Measurements from ENCODE around the gene TAOK1. TPM values are rescaled to one million over a fixed set of nuclear protein-coding genes. Genes with fewer than 3 reads are reported as not detected.

TAOK1 gene
- total and polyA plus RNA-seq, 2 of the 13 experiments (the other 11 are each of a cell fraction or from before 2014, with no cell fraction given), result 14.1 to 23.0 TPM

- no peak for TF ChIP-seq SALL2 (CRISPR knock-in tag; IDR thresholded peaks at IDR 0.05)
- TF ChIP-seq FOSL2 (CRISPR knock-in tag; IDR thresholded peaks at IDR 0.05), result no peak
- TF ChIP-seq ZNF335 (CRISPR knock-in tag; IDR thresholded peaks at IDR 0.05), result no peak
- no peak for TF ChIP-seq TSC22D2 (CRISPR knock-in tag; IDR thresholded peaks at IDR 0.05; ENCODE audit: borderline replicate concordance)
Observed at GRCh38 chr17:29458066-29458465, 67.9 kb downstream of the TAOK1 start (continued).

- H3K27me3 ChIP-seq (ENCODE audit: control insufficient read depth in 1 of 2, insufficient read depth in 2 of 2, low read length in 2 of 2), result no peaks in the 10 kb centered on the region
- POLR2A ChIA-PET, result no interaction called here
- BruUV-seq (replicated peaks), result TSS peak; percentile 18
- H3K9ac ChIP-seq (ENCODE audit: insufficient read depth, low read depth, low read length), result no peak overlapping the region
- no peak for DNase-seq (ENCODE audit: low spot score)
- intact Hi-C loops (cut with micrococcal nuclease; ENCODE audit: unreplicated experiment) (no loop called here), in situ Hi-C loops (cut with HindIII; ENCODE audit: extremely low pct_ligation_motif_present, low pct_unique_long_range_greater_than_20kb) (no loop called here)
- CTCF ChIA-PET (ENCODE audit: low intra/inter-chr PET ratio, low total read pairs), result no interaction called here
- H3K36me3 ChIP-seq (replicated peaks in 1 of 2; ENCODE audit: control insufficient read depth in 1 of 2, insufficient read depth in 2 of 2, low read length in 2 of 2), result peaks cover 5 to 28% of the 10 kb centered on the region in 2 experiments; a peak in 3 of 5 replicates
- TF ChIP-seq ZNF878 (CRISPR knock-in tag; IDR thresholded peaks at IDR 0.05) (no peak), ZNF850 (CRISPR knock-in tag; conservative IDR thresholded peaks at IDR 0.05) (no peak), MEF2D (CRISPR knock-in tag; IDR thresholded peaks at IDR 0.05) (no peak), XBP1 (CRISPR knock-in tag; IDR thresholded peaks at IDR 0.05) (no peak), TBL1XR1 (IDR thresholded peaks at IDR 0.05; ENCODE audit: borderline replicate concordance, low read length, partially characterized antibody) (no peak), HMG20A (CRISPR knock-in tag; IDR thresholded peaks at IDR 0.05; ENCODE audit: borderline replicate concordance) (no peak), ZNF562 (CRISPR knock-in tag; IDR thresholded peaks at IDR 0.05; ENCODE audit: borderline replicate concordance) (no peak), ZNF816 (CRISPR knock-in tag; IDR thresholded peaks at IDR 0.05; ENCODE audit: borderline replicate concordance) (no peak), RARG (CRISPR knock-in tag; IDR thresholded peaks at IDR 0.05; ENCODE audit: low read depth) (no peak), MAFK (conservative IDR thresholded peaks at IDR 0.05 in 1 of 2, IDR thresholded peaks at IDR 0.05 in 1 of 2; ENCODE audit: low read length in 2 of 2) (no peak)
- ATAC-seq, result no peak
- peaks cover 2% of the 10 kb centered on the region; the same call in 1 of the 2 replicates for H4K20me1 ChIP-seq (ENCODE audit: insufficient read depth, low read length)
- no peak for FAIRE-seq
- no peak overlapping the region for H2AFZ ChIP-seq (ENCODE audit: low read length)
- H3K4me3 ChIP-seq (replicated peaks in 1 of 3; ENCODE audit: insufficient read depth in 1 of 3, low read depth in 2 of 3, low read length in 3 of 3), result no peak overlapping the region
- WGBS (ENCODE audit: low lambda C conversion rate), result 98% methylated on average over 2 of the region's 2 CpGs
- no peak overlapping the region for H3K4me2 ChIP-seq (ENCODE audit: low read depth, low read length)
- no peak overlapping the region for H3K27ac ChIP-seq (ENCODE audit: extremely low read length, insufficient read depth, low read length)
- H3K4me1 ChIP-seq (ENCODE audit: insufficient read depth, low read length), result no peaks in the 10 kb centered on the region
- H3K79me2 ChIP-seq (ENCODE audit: insufficient read depth, low read length), result peaks cover 24% of the 10 kb centered on the region
- no peaks in the 10 kb centered on the region for H3K9me3 ChIP-seq (ENCODE audit: low read length)
Observed at GRCh38 chr17:29461483-29462206, 71.5 kb downstream of the TAOK1 start.

Measured in HepG2 (cell line).